Liver (tissue), 9 donors: ENCODE results near the gene MRAP2. TPM values are rescaled to one million over a fixed set of nuclear protein-coding genes. Genes with fewer than 3 reads are reported as not detected.
"Not testable (repeated sequence)": the region's sequence is repeated elsewhere in the genome, so short reads cannot be mapped to it uniquely, and the experiment has no call there.

ENCODE experiments used
- DNase-seq: peaks from one replicate; pipeline ENCODE4 v3.0.0-alpha.2; 2017; ENCODE audit warnings: low spot score
- H3K27ac ChIP-seq, 2 donors: one replicate each; pipeline ENCODE4 v1.7.0; 2013; ENCODE audit warnings: inconsistent platforms in 2 of 2, low read length in 2 of 2, control low read depth in 1 of 2, low read depth in 1 of 2, mild to moderate bottlenecking in 1 of 2
- H3K27me3 ChIP-seq, 4 donors: one replicate each; pipeline versions ENCODE4 v1.6.1 to v1.7.0; 2013; ENCODE audit warnings: low read length in 3 of 4, inconsistent platforms in 1 of 4, mild to moderate bottlenecking in 1 of 4, moderate library complexity in 1 of 4; ENCODE audit not compliant: control insufficient read depth in 4 of 4, insufficient read depth in 4 of 4
- H3K36me3 ChIP-seq, 4 donors: one replicate each; pipeline versions ENCODE4 v1.6.1 to v1.7.0; 2013; ENCODE audit warnings: low read length in 3 of 4, mild to moderate bottlenecking in 3 of 4, low read depth in 1 of 4, moderate library complexity in 1 of 4; ENCODE audit not compliant: control insufficient read depth in 4 of 4, insufficient read depth in 3 of 4
- H3K4me1 ChIP-seq, 4 donors: one replicate each; pipeline versions ENCODE4 v1.6.1 to v1.7.0; 2013; ENCODE audit warnings: low read length in 3 of 4, mild to moderate bottlenecking in 3 of 4, moderate library complexity in 1 of 4; ENCODE audit not compliant: control insufficient read depth in 4 of 4, insufficient read depth in 4 of 4
- H3K4me3 ChIP-seq, 3 donors: one replicate each; pipeline versions ENCODE4 v1.6.1 to v1.7.0; 2013; ENCODE audit warnings: low read length in 3 of 3, control low read depth in 1 of 3, low read depth in 1 of 3, mild to moderate bottlenecking in 1 of 3
- H3K9ac ChIP-seq, 2 donors: one replicate each; pipeline ENCODE4 v1.7.0; 2013; ENCODE audit warnings: low read length in 2 of 2, mild to moderate bottlenecking in 2 of 2, moderate library complexity in 2 of 2, control low read depth in 1 of 2, low read depth in 1 of 2
- H3K9me3 ChIP-seq, 4 donors: one replicate each; pipeline versions ENCODE4 v1.6.1 to v1.7.0; 2013; ENCODE audit warnings: low read length in 3 of 4; ENCODE audit not compliant: control insufficient read depth in 4 of 4
- ATF3 ChIP-seq: IDR thresholded peaks from 2 replicates; pipeline ENCODE4 v1.6.1; 2016; ENCODE audit warnings: antibody characterized with exemption
- EGR1 ChIP-seq, 2 donors: IDR thresholded peaks; 2 replicates each; pipeline ENCODE4 v1.6.1; 2016 to 2018; ENCODE audit warnings: antibody characterized with exemption in 2 of 2, low read depth in 2 of 2
- FOXA1 ChIP-seq: IDR thresholded peaks from 2 replicates; pipeline ENCODE4 v1.6.1; 2016; ENCODE audit warnings: antibody characterized with exemption
- FOXA2 ChIP-seq: IDR thresholded peaks from 2 replicates; pipeline ENCODE4 v1.6.1; 2016; ENCODE audit warnings: antibody characterized with exemption
- GABPA ChIP-seq, 2 donors: IDR thresholded peaks in 1 of 2; conservative IDR thresholded peaks in 1 of 2; 2 replicates each; pipeline ENCODE4 v1.6.1; 2016; ENCODE audit warnings: antibody characterized with exemption in 2 of 2, mild to moderate bottlenecking in 1 of 2, moderate library complexity in 1 of 2
- HNF4A ChIP-seq, 2 donors: conservative IDR thresholded peaks; 2 replicates each; pipeline ENCODE4 v1.6.1; 2016; ENCODE audit warnings: antibody characterized with exemption in 2 of 2, mild to moderate bottlenecking in 2 of 2
- HNF4G ChIP-seq: IDR thresholded peaks from 2 replicates; pipeline ENCODE4 v1.6.1; 2016; ENCODE audit warnings: antibody characterized with exemption
- JUND ChIP-seq, 2 donors: IDR thresholded peaks; 2 replicates each; pipeline ENCODE4 v1.6.1; 2016; ENCODE audit warnings: antibody characterized with exemption in 2 of 2
- MAX ChIP-seq: IDR thresholded peaks from 2 replicates; pipeline ENCODE4 v1.6.1; 2016; ENCODE audit warnings: antibody characterized with exemption
- RAD21 ChIP-seq, 2 donors: IDR thresholded peaks; 2 replicates each; pipeline ENCODE4 v1.6.1; 2016; ENCODE audit warnings: antibody characterized with exemption in 2 of 2, mild to moderate bottlenecking in 2 of 2
- REST ChIP-seq: IDR thresholded peaks from 2 replicates; pipeline ENCODE4 v1.6.1; 2016; ENCODE audit warnings: antibody characterized with exemption, mild to moderate bottlenecking
- RXRA ChIP-seq, 2 donors: IDR thresholded peaks; 2 replicates each; pipeline ENCODE4 v1.6.1; 2017 to 2018; ENCODE audit warnings: antibody characterized with exemption in 2 of 2, mild to moderate bottlenecking in 1 of 2
- SP1 ChIP-seq: IDR thresholded peaks from 2 replicates; pipeline ENCODE4 v1.6.1; 2018; ENCODE audit warnings: antibody characterized with exemption, mild to moderate bottlenecking
- YY1 ChIP-seq: IDR thresholded peaks from 2 replicates; pipeline ENCODE4 v1.6.1; 2016; ENCODE audit warnings: antibody characterized with exemption, mild to moderate bottlenecking
- ZBTB33 ChIP-seq: IDR thresholded peaks from 2 replicates; pipeline ENCODE4 v1.6.1; 2016; ENCODE audit warnings: antibody characterized with exemption
- WGBS: extraction: QIAGEN DNeasy Blood & Tissue Kit; methylation state at CpG from one replicate; pipeline ENCODE4 v1.1.7; 2013; 5-methylcytosine and 5-hydroxymethylcytosine counted together
- polyA plus RNA-seq, 2 donors: library from polyadenylated mRNA; stranded (reverse) in 1 of 2; unstranded in 1 of 2; fragments of 200-250 nt in 1 of 2; fragments of >200 nt in 1 of 2; fragmentation: Nextera tagmentation in 1 of 2; extraction: Ambion mirVana in 1 of 2; gene quantifications; one replicate each; pipeline versions ENCODE4 v1.2.1 to v1.2.3, GENCODE V29; 2013 to 2015
- total RNA-seq, 2 donors: library from RNA; depleted of rRNA; stranded (reverse); fragments of >200 nt; gene quantifications; one replicate each; pipeline ENCODE4 v1.2.3, GENCODE V29; 2014
- donor health status: healthy.
- donor health status: healthy.
- donor health status: healthy.
- donor health status: healthy.
- donor health status: healthy.

Gene MRAP2
- total and polyA plus RNA-seq, 4 donors, result 0.05 to 0.51 (median 0.08) TPM; not detected in 1

- not testable (repeated sequence) for H3K9ac ChIP-seq, DNase-seq, H3K27me3 ChIP-seq, H3K27ac ChIP-seq, H3K9me3 ChIP-seq, H3K36me3 ChIP-seq, H3K4me3 ChIP-seq, H3K4me1 ChIP-seq
- TF ChIP-seq YY1 (peak; percentile 87), RAD21 (IDR thresholded peaks at IDR 0.05) (peak; percentile 37 to 51), JUND (IDR thresholded peaks at IDR 0.05) (peak; percentile 71 to 72), ATF3 (peak; percentile 48), FOXA1 (peak; percentile 72), GABPA (IDR thresholded peaks at IDR 0.05 in 1 of 2, conservative IDR thresholded peaks at IDR 0.05 in 1 of 2) (peak in 1 of 2 donors; percentile 44), FOXA2 (peak; percentile 88), HNF4G (peak; percentile 57), EGR1 (IDR thresholded peaks at IDR 0.05; ENCODE audit: low read depth in 2 of 2) (peak in 1 of 2 donors; percentile 47), MAX (peak; percentile 62), RXRA (IDR thresholded peaks at IDR 0.05) (peak; percentile 26 to 70), ZBTB33 (peak; percentile 76), HNF4A (conservative IDR thresholded peaks at IDR 0.05) (peak; percentile 86 to 88), REST (peak; percentile 42), SP1 (peak; percentile 48)
- 36% methylated on average over 1 of the region's 1 CpG for WGBS
Measured at GRCh38 chr6:84129588-84129987, 96.0 kb downstream of the MRAP2 start.

GRCh38 chr6:84133385-84133784 is 99.8 kb downstream of the MRAP2 start:
- H3K9me3 ChIP-seq, H3K4me1 ChIP-seq, H3K9ac ChIP-seq, H3K36me3 ChIP-seq, H3K27me3 ChIP-seq, DNase-seq, H3K4me3 ChIP-seq, H3K27ac ChIP-seq: not testable (repeated sequence)
- 97% methylated on average over 9 of the region's 9 CpGs for WGBS
